HepG2 (cell line): ENCODE results near the gene DNAJB11. TPM values are rescaled to one million over a fixed set of nuclear protein-coding genes. Genes with fewer than 3 reads are reported as not detected.

Experiments used
- AHR ChIP-seq: IDR thresholded peaks from 2 replicates; pipeline ENCODE4 v1.6.1; 2018; ENCODE audit warnings: missing genetic modification reagents, missing compliant biosample characterization
- BHLHE40 ChIP-seq: IDR thresholded peaks from 2 replicates; pipeline ENCODE4 v1.6.1; 2011; ENCODE audit warnings: low read length, improper control_type of control experiment
- CENPBD1 ChIP-seq: sonication (generic); formaldehyde crosslinking; IDR thresholded peaks from 2 replicates; pipeline ENCODE4 v1.8.0; 2022; ENCODE audit warnings: missing genetic modification reagents, low read depth, mild to moderate bottlenecking, borderline replicate concordance
- CREBL2 ChIP-seq: sonication (generic); formaldehyde crosslinking; IDR thresholded peaks from 2 replicates; pipeline ENCODE4 v1.8.1; 2023; ENCODE audit warnings: missing genetic modification reagents, mild to moderate bottlenecking, borderline replicate concordance
- ETS1 ChIP-seq: sonication (generic); formaldehyde crosslinking; IDR thresholded peaks from 2 replicates; pipeline ENCODE4 v1.4.0; 2020; ENCODE audit warnings: missing genetic modification reagents
- ETV5 ChIP-seq: IDR thresholded peaks from 2 replicates; pipeline ENCODE4 v1.6.1; 2018; ENCODE audit warnings: missing biosample characterization, missing genetic modification reagents, inconsistent platforms, borderline replicate concordance
- HCFC1 ChIP-seq: fragments of 150-350 bp; IDR thresholded peaks from 2 replicates; pipeline ENCODE4 v1.6.1; 2014; ENCODE audit warnings: low read depth, low read length
- HMG20B ChIP-seq: conservative IDR thresholded peaks from 2 replicates; pipeline ENCODE4 v1.6.1; 2016; ENCODE audit warnings: missing genetic modification reagents, missing compliant biosample characterization
- HNF1A ChIP-seq, 2 experiments: sonication (generic) in 1 of 2; formaldehyde crosslinking in 1 of 2; IDR thresholded peaks; 2 replicates each; pipeline versions ENCODE4 v1.4.0 to v1.6.1; 2016 to 2020; ENCODE audit warnings: borderline replicate concordance in 1 of 2, low read depth in 1 of 2, mild to moderate bottlenecking in 1 of 2, missing genetic modification reagents in 1 of 2
- NFIC ChIP-seq: IDR thresholded peaks from 2 replicates; pipeline ENCODE4 v1.6.1; 2012; ENCODE audit warnings: mild to moderate bottlenecking, low read length, inconsistent platforms
- PHF8 ChIP-seq: sonication (generic); formaldehyde crosslinking; IDR thresholded peaks from 2 replicates; pipeline ENCODE4 v1.5.0; 2020; ENCODE audit warnings: missing genetic modification reagents
- RBM22 ChIP-seq: fragments of 200-400 bp; formaldehyde crosslinking; optimal IDR thresholded peaks from 2 replicates; pipeline ENCODE3; 2017; ENCODE audit warnings: mild to moderate bottlenecking, low read length, moderate library complexity
- RORA ChIP-seq: sonication (generic); formaldehyde crosslinking; IDR thresholded peaks from 2 replicates; pipeline ENCODE4 v1.5.0; 2020; ENCODE audit warnings: mild to moderate bottlenecking, missing genetic modification reagents, moderate library complexity
- SIX4 ChIP-seq: sonication (generic); formaldehyde crosslinking; IDR thresholded peaks from 2 replicates; pipeline ENCODE4 v1.4.0; 2020; ENCODE audit warnings: missing genetic modification reagents
- SMAD3 ChIP-seq: sonication (generic); formaldehyde crosslinking; IDR thresholded peaks from 2 replicates; pipeline ENCODE4 v1.4.0; 2020; ENCODE audit warnings: missing genetic modification reagents
- U2AF2 ChIP-seq: fragments of 200-400 bp; formaldehyde crosslinking; IDR thresholded peaks from 2 replicates; pipeline ENCODE4 v1.6.1; 2017; ENCODE audit warnings: low read depth, mild to moderate bottlenecking, low read length
- ZFP1 ChIP-seq: IDR thresholded peaks from 2 replicates; pipeline ENCODE4 v1.6.1; 2016
- ZMYM2 ChIP-seq: sonication (generic); formaldehyde crosslinking; IDR thresholded peaks from 2 replicates; pipeline ENCODE4 v1.8.0; 2022; ENCODE audit warnings: mild to moderate bottlenecking, missing genetic modification reagents
- ZNF121 ChIP-seq: sonication (generic); formaldehyde crosslinking; IDR thresholded peaks from 2 replicates; pipeline ENCODE4 v1.5.0; 2020; ENCODE audit warnings: mild to moderate bottlenecking, missing genetic modification reagents
- ZNF225 ChIP-seq: sonication (generic); formaldehyde crosslinking; IDR thresholded peaks from 2 replicates; pipeline ENCODE4 v1.4.0; 2020; ENCODE audit warnings: mild to moderate bottlenecking, missing genetic modification reagents
- ZNF282 ChIP-seq: fragments of 450-650 bp; IDR thresholded peaks from 2 replicates; pipeline ENCODE4 v1.6.1; 2018; ENCODE audit not compliant: partially characterized antibody
- ZNF572 ChIP-seq: sonication (generic); formaldehyde crosslinking; IDR thresholded peaks from 2 replicates; pipeline ENCODE4 v1.5.1; 2020; ENCODE audit warnings: mild to moderate bottlenecking, missing genetic modification reagents
- ZNF788 ChIP-seq: sonication (generic); formaldehyde crosslinking; IDR thresholded peaks from 2 replicates; pipeline ENCODE4 v1.5.0; 2020; ENCODE audit warnings: mild to moderate bottlenecking, missing genetic modification reagents, borderline replicate concordance
- polyA plus RNA-seq, 8 experiments: library from polyadenylated mRNA; depleted of rRNA in 3 of 8; stranded (reverse) in 7 of 8; unstranded in 1 of 8; fragments of >200 nt; fragmentation: Illumina TruSeq in 4 of 8; extraction: Trizol in 4 of 8; gene quantifications; 2 replicates each; pipeline versions ENCODE4 v1.2.1 to v1.2.3, GENCODE V29; 2011 to 2016; ENCODE audit warnings: low read depth in 4 of 8, missing spikeins in 1 of 8, mixed read lengths in 1 of 8; ENCODE audit not compliant: insufficient read depth in 1 of 8
- total RNA-seq, 5 experiments: library from RNA; depleted of rRNA; stranded (reverse); fragments of >200 nt; fragmentation: Illumina TruSeq; extraction: Trizol; gene quantifications; 2 replicates each; pipeline ENCODE4 v1.2.3, GENCODE V29; 2016; ENCODE audit warnings: low read depth in 1 of 5

The DNAJB11 gene
- total and polyA plus RNA-seq, 2 of the 13 experiments (the other 11 are each of a cell fraction or from before 2014, with no cell fraction given), result 41.0 to 132 TPM

DNA sequence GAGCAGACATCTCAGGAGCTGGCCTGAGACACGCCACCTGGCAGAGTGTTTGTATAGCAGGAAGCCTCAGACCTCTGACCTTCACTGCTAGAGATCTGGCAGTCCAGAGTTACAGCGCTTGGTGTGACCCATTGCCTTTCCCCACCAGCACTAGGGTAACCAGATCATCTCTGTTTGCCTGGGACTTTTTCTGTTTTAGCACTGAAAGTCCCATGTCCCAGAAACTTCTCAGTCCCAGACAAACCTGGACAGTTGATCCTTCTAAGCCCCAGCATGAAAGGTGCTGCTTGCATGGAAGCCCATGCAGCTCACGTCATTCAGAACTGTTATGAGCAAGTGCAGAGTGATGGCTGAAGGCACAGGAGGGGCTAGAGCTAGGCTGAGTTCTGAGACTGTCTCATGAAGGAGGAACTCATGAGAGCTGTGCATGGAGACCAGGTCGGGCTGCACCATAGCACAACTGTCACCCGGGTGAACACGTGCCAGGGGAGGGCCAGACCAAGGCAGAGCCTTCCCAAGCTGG, 24.1 kb downstream of the DNAJB11 start (continued):
- TF ChIP-seq RORA (CRISPR knock-in tag) (no peak), ZNF225 (CRISPR knock-in tag) (no peak), HMG20B (CRISPR knock-in tag) (no peak), HCFC1 (no peak), ZNF121 (CRISPR knock-in tag) (peak; percentile 9; the same call in 1 of the 2 replicates), NFIC (no peak), BHLHE40 (peak; percentile 69), CENPBD1 (CRISPR knock-in tag) (no peak), SIX4 (CRISPR knock-in tag) (no peak), PHF8 (CRISPR knock-in tag) (no peak), HNF1A (IDR thresholded peaks at IDR 0.05; ENCODE audit: low read depth) (no peak), HNF1A (CRISPR knock-in tag; IDR thresholded peaks at IDR 0.05; ENCODE audit: borderline replicate concordance) (no peak), CREBL2 (CRISPR knock-in tag) (no peak), ETS1 (CRISPR knock-in tag) (no peak), SMAD3 (no peak), RBM22 (no peak), ZNF788 (CRISPR knock-in tag) (no peak), AHR (peak; percentile 68; the same call in 1 of the 2 replicates), ZNF282 (no peak), U2AF2 (no peak), ZMYM2 (CRISPR knock-in tag) (no peak), ZFP1 (CRISPR knock-in tag) (no peak), ZNF572 (CRISPR knock-in tag) (no peak), ETV5 (CRISPR knock-in tag) (no peak)
